RWPE1 (cell line): ENCODE data around the gene ATP5PB.

ENCODE experiments used
- CTCF ChIA-PET: fragments of 350-600 bp; sonication (Branson Sonifier 250); formaldehyde crosslinking; extraction: SDS; loops from one replicate; lab custom pipeline; 2021; lab: Yijun Ruan, JAX
- POLR2A ChIA-PET: fragments of 400-600 bp; formaldehyde crosslinking; extraction: SDS; loops from one replicate; lab custom pipeline; 2020; ENCODE audit warnings: antibody characterized with exemption; ENCODE audit not compliant: low non-redundant PET; lab: Yijun Ruan, JAX
- DNase-seq: peaks from one replicate; pipeline ENCODE4 v3.0.0; 2012; ENCODE audit warnings: low spot score
- H3K27ac ChIP-seq: fragments of 450-650 bp; 2 replicates; pipeline ENCODE4 v1.5.1; 2017
- TF ChIP-seq, protein P1 (sequence below): fragments of 450-650 bp; conservative IDR thresholded peaks from 2 replicates; pipeline ENCODE4 v1.5.1; 2017; ENCODE audit warnings: low read depth, mild to moderate bottlenecking

Gene ATP5PB

DNA sequence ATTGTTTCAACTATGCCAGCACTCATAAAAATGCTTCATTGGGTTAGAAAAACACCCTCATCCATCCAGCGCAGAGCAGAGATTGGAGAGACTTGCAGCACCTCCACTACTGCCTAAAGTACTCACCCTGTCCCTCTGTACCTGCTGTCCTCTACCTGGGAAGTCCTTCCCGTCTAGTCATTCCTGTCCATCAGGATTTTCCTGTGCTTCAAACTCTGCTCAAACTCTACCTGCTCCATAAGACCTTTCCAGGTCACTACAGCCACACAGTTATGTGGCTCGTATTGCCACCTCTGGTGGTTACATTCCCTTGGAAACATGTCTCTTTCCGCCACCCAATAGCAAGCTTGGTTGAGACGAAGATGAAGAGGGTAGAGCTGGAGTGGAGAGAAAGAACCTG is 28.9 kb upstream of the ATP5PB start:
- TF ChIP-seq, protein P1, sequence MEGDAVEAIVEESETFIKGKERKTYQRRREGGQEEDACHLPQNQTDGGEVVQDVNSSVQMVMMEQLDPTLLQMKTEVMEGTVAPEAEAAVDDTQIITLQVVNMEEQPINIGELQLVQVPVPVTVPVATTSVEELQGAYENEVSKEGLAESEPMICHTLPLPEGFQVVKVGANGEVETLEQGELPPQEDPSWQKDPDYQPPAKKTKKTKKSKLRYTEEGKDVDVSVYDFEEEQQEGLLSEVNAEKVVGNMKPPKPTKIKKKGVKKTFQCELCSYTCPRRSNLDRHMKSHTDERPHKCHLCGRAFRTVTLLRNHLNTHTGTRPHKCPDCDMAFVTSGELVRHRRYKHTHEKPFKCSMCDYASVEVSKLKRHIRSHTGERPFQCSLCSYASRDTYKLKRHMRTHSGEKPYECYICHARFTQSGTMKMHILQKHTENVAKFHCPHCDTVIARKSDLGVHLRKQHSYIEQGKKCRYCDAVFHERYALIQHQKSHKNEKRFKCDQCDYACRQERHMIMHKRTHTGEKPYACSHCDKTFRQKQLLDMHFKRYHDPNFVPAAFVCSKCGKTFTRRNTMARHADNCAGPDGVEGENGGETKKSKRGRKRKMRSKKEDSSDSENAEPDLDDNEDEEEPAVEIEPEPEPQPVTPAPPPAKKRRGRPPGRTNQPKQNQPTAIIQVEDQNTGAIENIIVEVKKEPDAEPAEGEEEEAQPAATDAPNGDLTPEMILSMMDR = no peak
- ChIA-PET CTCF (interaction anchor here (0.5 to 0.6 kb wide), 2 partner anchors 608 to 1779 kb away, joined by 3 to 4 read pairs; no protein-coding TSS in a partner anchor), POLR2A (no interaction called here)
- H3K27ac ChIP-seq = no peak overlapping the region
- DNase-seq = no peak

DNA sequence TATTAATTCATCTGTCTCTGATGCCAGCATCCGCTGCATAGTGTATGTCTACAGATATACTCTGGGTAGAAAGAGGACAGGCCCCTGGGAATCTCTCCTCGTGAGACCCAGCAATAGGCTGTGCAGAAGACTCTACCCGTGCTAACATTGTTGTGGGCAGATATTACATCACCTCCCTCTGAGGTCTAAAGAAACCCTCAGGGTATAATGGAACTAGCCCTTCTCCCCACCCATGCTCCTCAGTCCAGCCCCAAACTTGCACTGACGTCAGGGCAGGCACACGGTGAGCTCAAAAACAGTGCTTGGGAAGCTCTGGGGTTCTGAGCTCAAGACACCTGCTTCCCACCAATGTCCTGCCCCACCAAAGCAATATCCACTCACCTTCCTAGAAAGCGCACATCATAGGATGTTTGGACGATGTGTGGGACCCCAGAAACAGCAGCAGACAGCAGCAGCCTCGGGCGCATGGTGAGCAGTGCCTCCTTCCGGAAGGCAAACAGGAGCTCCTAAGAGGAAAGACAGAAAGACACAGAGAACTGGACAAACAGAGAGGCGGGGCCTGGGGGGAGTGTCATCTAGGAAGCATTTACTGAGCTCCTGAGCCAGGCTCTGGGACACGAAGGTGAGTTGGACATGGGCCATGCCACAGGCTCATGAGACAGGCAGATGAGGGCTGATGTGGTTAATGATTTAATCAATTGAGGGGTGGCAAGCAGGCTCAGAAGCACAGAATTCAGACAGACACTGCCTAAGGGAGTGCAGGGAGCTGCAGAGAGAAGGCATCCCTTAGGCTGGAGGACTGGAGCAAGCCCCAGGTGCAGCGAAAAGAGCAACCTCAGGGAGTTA is 26.5 kb upstream of the ATP5PB start:
- ChIA-PET CTCF (interaction anchor here (0.5 to 2.0 kb wide), 3 partner anchors 22 to 336 kb away, joined by 3 to 4 read pairs (median 3); no protein-coding TSS in a partner anchor), POLR2A (no interaction called here)
- TF ChIP-seq, protein P1 = no peak
- H3K27ac ChIP-seq = no peak overlapping the region
- peak; percentile 15 for DNase-seq

DNA sequence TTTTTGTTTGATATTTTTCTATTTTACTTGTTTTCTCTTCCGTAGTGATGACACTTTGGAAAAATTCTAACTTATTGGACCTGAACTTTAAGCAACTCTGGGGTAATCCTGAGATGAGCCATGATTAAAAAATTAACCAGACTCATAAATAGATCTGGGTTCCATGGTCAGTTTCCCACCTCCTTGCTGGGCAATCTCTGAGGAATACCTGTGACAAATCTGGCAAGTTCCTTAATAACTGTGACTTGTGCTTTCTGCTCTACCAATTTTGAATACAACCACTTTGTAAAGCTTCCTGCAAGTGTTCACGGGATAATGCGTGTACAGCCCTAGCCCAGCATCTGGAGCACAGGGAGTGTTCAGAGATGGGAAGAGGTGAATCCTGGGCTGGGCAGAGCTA is 25.0 kb upstream of the ATP5PB start:
- H3K27ac ChIP-seq = no peak overlapping the region
- TF ChIP-seq, protein P1 = no peak
- no peak for DNase-seq
- ChIA-PET CTCF (interaction anchor here (2.0 kb wide), 1 partner anchor 24 kb away, joined by 4 read pairs; no protein-coding TSS in a partner anchor), POLR2A (no interaction called here)

DNA sequence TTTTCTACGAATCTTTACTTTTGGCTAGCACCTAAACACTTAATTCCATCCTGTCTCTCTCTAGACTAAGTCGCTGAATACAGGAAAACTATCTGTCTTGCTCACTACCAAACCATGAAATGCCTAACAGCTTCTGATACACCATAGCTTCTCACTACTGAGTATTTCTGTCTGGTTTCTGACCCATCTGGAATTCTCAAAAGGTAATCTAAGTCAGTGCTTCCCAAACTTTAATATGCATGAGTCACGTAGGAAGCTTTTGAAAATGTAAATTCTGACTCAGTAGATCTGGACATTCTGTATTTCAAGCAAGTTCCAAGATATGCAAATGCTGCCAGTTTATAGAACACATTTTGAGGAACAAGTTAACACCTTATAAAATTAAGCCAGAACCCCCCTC is 12.5 kb upstream of the ATP5PB start:
- TF ChIP-seq, protein P1 = no peak
- H3K27ac ChIP-seq = no peak overlapping the region
- CTCF ChIA-PET = no interaction called here
- POLR2A ChIA-PET = no interaction called here
- peak; percentile 18 for DNase-seq

DNA sequence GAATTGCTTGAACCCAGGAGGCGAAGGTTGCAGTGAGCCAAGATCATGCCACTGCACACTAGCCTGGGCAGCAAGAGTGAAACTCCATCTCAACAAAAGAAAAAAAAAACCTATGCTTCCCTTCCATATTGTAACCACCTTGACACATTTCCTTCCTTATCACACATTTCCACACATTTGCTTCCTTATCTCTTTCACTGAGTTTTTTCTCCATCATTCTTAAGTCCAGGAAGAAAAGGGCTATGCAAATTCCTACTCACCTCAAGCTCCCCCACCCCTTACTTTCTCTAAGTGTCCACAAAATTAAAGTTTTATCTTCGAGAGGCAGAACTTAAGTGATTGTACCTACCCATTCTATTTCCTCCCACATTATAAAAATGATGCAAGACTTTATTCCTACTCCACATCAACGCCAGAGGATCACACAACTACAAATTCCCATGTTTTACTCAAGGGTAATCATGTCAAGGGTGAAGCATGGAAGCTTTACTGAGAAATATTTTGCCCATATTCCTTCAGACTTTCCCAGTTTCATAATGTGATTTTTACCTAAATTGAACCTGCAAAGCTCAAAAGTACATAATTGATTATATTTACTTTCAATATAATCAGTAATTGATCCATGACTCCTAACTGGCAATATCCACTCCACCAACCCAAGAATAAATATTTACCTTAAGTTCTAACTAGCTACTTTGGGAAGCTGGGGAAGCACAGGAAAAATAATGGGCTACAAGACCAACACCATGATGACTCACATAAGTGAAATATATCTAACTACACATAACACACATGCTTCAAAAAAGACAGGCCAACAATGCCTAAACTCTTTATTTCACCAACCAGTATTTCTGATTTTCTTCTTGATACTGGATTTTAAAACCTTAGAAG is 9.6 kb upstream of the ATP5PB start:
- DNase-seq = no peak
- TF ChIP-seq, protein P1 = no peak
- ChIA-PET POLR2A (no interaction called here), CTCF (interaction anchor here (0.6 to 0.7 kb wide), 3 partner anchors 42 to 297 kb away, joined by 3 to 4 read pairs (median 3); no protein-coding TSS in a partner anchor)
- no peak overlapping the region for H3K27ac ChIP-seq

DNA sequence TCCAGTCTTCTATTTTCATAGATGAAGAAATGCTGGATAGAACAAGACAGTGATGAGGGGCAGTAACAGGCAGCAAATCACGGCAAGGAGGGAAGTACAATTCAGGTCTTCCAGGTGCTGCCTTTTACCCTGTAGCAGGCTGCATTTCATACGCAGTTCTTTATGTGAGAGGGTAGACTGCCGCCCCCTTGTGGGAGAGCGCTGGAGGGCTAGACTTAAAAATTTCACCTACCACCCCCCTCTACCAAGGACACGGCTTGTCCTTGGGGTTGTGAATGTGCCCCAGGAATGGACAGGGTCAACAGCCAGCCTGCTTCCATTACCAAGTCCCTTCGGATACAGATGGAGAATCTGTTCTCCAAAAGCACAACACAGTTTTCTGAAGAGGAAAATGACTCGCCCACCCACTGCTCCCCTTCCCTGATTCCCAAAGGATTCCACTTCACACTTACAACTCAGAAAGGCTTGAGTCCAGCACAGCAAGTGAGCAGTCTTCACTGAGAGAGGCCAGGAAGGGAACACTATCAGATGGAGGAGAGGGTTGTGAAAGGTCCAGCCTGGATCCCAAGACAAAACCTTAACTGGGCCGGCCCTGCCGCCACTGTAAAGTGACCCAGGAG is 7.6 kb upstream of the ATP5PB start:
- DNase-seq = no peak
- no peak overlapping the region for H3K27ac ChIP-seq
- POLR2A ChIA-PET = no interaction called here
- CTCF ChIA-PET = no interaction called here
- TF ChIP-seq, protein P1 = peak; percentile 35
